Dendritic cell treated with granulocyte-macrophage colony-stimulating factor and Interleukin-4, amounts not matched to agents 40 ng/mL and 50 ng/mL, for 4 days (primary cell): ENCODE data around the gene DEF6.

ENCODE experiments used
- H3K27ac Mint-ChIP-seq: one replicate; pipeline ENCODE4 v1.8.0; 2022; ENCODE audit warnings: mild to moderate bottlenecking, mixed read lengths
- H3K27me3 Mint-ChIP-seq: one replicate; pipeline ENCODE4 v1.8.0; 2022; ENCODE audit warnings: mild to moderate bottlenecking, mixed read lengths
- H3K36me3 Mint-ChIP-seq: one replicate; pipeline ENCODE4 v1.8.0; 2022; ENCODE audit warnings: low read depth, mixed read lengths
- H3K4me1 Mint-ChIP-seq: one replicate; pipeline ENCODE4 v1.8.0; 2022; ENCODE audit warnings: low read depth, mixed read lengths
- H3K4me3 Mint-ChIP-seq: one replicate; pipeline ENCODE4 v1.8.0; 2022; ENCODE audit warnings: mild to moderate bottlenecking, moderate library complexity, mixed read lengths
- H3K9me3 Mint-ChIP-seq: one replicate; pipeline ENCODE4 v1.8.0; 2022; ENCODE audit warnings: mixed read lengths
- intact Hi-C: fragments of 100-400 bp; cut with micrococcal nuclease; formaldehyde crosslinking; loops from one replicate; pipeline ENCODE4 v1.15.0; 2022

Gene DEF6

GRCh38 chr6:35370785-35371493 lies 73.3 kb downstream of the DEF6 start:
- intact Hi-C loops = loop anchor here (2.0 kb wide), 1 partner anchor 28 kb away; the partner anchor contains the start of gene PPARD
- H3K27me3 Mint-ChIP-seq = no peaks in the 10 kb centered on the region
- H3K27ac Mint-ChIP-seq = peak overlapping the region; percentile 83
- peak overlapping the region; percentile 44 for H3K4me3 Mint-ChIP-seq
- peaks cover 47% of the 10 kb centered on the region for H3K36me3 Mint-ChIP-seq
- no peaks in the 10 kb centered on the region for H3K9me3 Mint-ChIP-seq
- peaks cover 89% of the 10 kb centered on the region for H3K4me1 Mint-ChIP-seq
